ENCODE measurements around the gene TEX29.

The TEX29 gene

DNA sequence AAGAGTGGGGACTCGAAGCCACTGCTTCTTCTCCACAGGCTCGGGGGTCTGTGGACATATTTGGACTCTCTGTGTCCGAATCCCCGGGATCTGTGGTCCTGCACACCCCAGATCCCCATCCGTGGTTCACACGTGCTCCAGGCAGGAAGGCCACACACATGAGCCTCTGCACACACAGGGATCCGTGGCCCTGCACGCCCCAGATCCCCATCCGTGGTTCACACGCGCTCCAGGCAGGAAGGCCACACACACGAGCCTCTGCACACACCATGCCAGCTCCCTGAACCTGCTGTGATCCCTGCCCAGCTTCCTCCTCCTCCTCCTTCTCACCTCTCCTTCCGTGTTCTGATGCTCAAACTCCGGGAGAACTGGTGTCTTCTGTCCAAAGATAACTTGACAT lies 3.1 kb downstream of the TEX29 start:
- DNase-seq = no peak

DNA sequence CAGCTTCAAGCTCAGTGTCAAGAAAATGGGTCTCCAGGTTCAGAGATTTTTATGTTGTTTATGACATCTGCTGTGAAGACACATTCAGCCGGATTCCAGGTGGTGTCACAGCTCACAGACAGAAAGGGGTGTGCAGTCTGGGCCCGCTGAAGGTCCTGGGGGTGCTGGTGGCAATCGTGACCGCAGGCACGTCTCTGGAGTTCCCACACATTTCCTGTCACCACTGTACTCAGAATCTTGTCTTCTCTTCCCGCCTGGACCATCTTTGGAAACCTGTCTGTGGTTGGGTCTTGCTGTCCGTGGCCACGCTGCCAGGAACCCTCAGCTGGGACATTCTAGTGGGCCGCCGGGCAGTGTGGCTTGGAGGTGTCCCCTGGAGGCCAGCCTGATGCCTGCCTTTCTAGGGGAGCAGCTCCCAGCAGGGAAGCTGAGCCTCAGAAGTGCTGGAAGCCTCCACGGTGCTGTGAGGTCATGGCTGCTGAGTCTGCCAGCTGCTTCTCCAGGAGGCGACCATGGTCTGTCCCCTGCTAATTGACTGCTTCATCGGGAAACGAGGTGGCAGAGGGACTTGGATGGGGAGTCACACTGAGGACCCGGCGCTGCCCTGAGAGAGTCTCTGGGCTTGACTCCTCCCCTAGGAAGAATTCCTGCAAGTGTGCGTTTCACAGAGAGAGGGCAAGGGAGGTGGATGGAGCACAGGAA lies 3.7 kb downstream of the TEX29 start:
- no peak for DNase-seq

- no peak for DNase-seq
Observed at GRCh38 chr13:111324736-111325135, 4.3 kb downstream of the TEX29 start.

DNA sequence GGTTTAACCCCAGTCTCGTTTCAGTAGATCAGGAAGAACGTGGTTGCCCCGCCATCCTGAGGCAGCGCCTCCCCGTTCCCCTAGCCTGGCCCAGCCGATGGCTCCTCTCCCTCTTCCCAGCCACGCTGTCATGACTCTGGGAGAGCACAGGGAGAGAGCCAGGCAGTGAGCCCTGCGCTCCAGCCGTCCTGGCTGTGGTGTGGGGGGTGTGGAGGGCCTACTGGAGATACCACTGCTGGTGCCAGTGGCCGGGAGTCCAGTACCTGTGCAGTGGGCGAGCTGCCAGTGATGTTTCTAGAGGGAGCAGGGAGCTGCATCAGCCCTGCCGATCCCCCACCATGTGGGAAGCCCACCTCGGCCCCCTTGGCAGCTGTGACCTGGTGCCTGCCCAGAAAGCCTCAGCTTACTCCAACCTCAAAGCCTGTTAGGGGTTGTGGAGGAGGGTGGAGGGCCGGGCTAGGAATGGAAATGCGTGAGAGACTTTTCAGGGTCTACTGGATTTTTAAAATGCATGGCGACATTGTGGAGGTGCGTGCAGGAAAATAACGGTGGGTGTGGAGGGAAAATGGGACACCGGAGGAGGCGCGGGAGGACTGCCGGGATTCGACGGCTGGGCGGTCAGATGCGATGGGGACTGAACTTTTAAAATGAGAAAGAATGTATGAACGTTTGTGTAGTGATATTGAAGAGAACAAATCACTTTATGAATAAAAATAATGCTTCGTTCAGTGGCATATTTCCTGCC lies 4.9 kb downstream of the TEX29 start:
- no peak for DNase-seq

DNA sequence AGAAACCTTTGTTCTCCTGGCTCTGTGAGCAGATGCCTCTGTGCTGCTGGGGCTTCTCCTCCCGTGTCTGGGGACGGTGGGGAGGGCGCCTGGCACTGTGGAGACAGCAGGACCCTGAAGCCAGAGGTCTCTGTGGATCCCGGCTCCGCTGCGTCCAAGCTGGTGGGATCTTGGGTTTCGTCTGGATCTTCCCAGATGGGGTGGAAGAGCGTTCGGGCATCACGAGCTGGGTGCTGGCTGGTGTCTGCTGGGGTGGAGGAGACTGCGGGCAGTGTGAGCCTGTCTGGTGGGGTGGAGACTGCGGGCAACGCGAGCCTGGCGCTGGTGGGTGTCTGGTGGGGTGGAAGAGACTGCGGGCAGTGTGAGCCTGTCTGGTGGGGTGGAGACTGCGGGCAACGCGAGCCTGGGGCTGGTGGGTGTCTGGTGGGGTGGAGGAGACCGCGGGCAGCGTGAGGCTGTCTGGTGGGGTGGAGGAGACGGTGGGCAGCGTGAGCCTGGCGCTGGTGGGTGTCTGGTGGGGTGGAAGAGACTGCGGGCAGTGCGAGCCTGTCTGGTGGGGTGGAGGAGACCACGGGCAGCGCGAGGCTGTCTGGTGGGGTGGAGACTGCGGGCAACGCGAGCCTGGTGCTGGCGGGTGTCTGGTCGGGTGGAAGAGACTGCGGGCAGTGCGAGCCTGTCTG lies 5.6 kb downstream of the TEX29 start:
- DNase-seq = peak in 1 of 2 experiments; percentile 42

DNA sequence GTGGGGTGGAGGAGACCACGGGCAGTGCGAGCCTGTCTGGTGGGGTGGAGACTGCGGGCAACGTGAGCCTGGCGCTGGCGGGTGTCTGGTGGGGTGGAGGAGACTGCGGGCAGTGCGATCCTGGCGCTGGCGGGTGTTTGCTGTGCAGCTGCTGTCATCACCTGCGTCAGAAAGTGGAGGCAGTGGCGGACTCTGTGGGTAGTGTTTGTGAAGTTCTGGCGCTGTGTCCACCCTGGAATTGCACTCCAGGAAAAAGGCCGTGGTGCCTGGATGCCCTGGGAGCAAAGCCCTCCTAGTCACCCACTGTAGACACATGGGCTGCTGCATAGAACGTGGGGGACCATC lies 6.2 kb downstream of the TEX29 start:
- DNase-seq = peak in 1 of 2 experiments; percentile 71

DNA sequence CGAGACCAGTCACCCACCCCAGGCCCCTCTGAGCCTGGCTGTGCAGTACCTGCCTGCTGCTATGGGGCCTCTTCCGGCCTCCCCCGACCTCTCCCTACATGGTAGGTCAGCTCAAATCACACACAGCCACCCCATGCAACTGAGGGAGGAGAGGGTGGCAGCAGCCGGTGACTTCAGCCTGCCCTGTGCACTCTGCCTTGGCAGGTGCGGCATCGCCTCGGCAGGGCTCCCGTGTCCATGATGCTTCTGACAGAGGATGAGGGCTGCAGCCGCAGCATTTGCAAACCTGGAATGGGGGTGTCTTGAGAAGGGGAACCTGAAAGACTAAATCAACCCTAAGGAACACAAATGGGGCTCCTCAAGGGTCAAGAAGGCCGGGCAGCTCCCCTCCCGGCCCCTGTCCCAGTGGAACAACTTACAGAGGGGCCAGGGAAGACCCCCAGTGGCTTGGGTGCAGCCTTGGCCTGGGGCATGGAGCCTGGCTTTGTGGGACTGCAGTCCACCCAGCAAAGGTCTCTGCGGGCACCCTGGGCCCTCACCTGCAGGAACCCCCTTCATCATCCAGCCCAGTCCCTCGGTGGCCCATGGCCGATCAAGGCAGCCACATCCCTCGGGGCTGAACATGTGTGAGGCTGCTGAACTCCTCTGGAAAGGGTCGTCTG lies 6.7 kb downstream of the TEX29 start:
- peak in 1 of 2 experiments; percentile 43 for DNase-seq

GRCh38 chr13:111327730-111328573 lies 7.5 kb downstream of the TEX29 start:
- no peak for DNase-seq

DNA sequence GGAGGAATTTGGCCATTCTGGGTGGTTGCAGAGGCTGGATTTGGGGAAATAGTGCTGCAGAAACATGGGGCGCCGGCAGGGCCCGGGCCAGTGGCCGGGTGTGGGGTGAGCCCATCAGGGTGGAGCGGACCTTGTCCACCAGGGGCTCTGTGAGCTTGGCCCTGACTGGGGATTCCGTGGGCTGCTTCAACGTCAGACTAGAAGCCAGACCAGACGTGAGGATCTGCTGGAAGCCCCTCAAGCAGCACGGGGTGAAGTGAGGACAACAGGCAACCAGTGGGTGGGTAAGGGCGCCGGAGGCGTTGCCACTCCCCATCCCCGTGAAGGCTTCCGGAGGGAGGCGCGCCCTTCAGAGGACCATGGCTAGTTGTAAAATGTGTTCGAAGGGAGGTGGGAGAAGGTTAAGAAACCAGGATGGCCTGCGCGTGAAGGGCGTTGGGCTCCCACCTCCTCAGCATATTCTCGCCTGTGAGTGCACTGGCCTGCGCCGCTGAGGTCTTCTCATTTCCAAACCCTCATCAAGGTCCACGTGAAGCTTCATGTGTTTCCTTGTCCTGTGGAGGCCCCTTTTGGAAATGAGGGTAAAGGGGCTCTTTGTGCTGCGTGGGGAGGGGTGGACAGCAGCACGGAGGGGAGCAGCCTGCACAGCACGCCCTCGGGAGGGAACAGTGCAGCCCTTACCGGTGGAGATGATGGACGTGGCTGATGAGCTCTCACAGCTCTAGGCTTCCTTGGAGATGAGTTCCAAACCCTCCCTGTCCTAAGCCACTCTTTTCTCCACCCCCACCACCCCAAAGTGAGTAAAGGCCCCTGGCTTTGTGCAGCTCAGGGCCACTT lies 8.3 kb downstream of the TEX29 start:
- no peak for DNase-seq

GRCh38 chr13:111329641-111330040 lies 9.2 kb downstream of the TEX29 start:
- no peak for DNase-seq

DNA sequence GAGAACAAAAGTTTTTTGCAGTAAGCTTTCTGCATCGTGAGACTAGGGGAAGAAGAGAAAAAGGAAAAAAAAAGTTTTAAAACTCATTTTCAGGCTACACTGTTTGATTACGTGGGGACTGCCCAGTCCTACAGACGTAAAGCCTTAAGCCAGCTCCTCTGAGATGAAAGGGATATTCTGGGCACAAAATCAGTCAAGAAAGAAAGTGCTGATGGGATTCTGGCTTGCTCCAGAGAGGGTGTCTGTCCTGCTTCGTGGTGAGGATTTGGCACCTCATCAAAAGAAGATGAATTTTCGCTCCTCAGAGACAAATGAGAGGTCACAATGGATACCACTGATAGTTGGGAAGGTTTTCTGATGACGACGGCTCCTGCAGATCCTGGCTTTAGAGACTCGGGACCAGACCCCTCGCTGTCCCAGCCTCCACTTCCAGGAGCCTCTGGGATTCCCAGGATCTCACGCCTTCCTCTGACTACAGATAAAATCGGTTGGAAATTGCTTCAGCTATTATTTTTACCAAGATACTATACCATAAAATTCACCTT lies 9.7 kb downstream of the TEX29 start:
- no peak for DNase-seq

- DNase-seq = no peak
Observed at GRCh38 chr13:111335298-111335697, 14.9 kb downstream of the TEX29 start.

DNA sequence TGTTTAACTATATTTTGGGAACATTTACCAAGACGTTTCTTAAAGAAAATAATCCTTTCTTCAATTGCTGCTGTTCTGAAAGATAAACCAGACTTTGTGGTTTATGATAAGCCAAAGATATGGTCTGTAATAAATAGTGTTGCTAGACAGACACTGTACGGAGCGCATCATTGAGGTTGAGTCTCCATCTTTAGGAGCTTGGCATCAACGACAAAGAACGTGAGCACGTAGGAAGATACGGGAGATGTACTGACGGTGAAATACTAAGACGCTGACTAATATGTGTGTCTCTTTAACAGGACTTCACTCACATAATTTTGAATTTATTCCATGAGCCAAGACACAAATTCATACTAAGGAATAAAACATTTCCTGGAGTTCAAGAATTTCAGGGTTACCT lies 16.2 kb downstream of the TEX29 start:
- no peak for DNase-seq

DNA sequence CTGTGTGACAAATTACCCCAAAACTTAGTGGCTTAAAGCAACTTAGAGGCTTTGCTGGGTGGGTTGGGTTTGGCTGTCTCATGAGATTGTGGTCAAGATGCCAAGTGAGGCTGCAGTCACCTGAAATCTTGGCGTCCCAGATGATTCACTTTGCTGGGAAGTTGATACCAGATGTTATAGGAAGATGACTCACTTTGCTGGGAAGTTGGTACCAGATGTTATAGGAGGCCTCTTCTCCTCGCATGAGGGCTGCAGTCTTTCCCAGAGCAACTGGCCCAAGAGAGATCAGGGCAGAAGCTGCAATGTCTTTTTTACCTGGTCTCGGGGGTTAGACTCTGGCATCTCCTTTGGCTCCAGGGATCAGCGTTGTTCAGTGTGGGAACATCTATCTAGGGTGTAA lies 16.8 kb downstream of the TEX29 start:
- no peak for DNase-seq

DNA sequence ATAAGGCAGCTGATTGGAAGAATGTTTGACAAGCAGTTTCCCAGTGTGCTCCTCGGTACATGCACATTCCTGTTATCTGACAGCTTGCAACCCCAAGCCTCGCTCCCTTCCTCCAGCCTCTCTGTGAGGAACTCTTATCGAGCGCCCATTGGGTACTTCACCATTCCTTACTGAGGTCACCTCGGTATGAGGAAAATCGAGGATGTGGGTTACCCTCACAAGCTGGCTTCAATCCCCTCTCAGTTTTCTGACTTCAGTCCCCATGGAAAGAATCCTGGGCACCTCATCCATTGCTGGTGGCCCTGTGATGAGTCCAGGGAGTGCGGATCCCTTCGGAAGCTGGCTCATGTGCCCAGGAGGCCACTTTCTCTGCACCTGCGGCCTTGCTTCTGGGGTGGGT lies 17.3 kb downstream of the TEX29 start:
- DNase-seq = no peak

DNA sequence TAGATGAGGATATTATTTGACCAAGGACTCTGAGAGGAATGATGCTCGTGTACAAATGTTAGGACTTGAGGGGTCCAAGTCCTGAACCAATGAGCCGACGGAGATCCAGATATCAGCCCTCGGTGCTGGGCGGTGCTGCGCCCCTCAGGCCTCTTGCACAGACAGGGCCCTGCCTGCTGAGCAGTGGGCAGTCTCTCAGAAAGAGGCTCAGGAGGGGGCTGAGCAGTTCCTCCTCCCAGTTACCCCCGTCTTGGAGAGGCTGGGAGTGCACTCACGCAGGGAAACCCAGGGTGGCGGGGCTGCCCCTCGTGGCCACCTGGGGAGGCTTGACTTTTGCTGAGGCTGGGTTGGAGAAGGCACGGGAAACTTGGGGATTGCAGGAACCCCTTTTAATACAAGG lies 18.4 kb downstream of the TEX29 start:
- DNase-seq = no peak

GRCh38 chr13:111339366-111340143 lies 19.1 kb downstream of the TEX29 start:
- DNase-seq = no peak

DNA sequence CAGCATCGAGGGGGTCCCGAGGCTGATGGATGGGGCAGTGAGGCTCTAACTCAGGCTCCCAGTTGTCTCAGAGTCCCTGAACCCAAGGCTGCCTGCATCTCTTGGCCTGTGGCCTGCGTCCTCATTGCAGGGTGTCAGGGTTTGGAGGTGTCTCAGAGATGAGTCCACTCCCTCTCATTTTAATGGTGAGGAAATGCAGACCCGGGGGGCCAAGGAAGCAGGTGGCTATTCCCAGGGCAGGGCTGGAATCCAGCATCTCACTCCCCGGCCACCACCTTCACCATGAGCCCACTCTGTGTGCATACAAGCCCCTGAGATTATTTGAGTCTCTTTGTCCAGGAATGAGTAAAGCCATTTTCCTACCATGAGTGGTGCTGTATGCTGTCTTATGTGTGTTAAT lies 21.4 kb downstream of the TEX29 start:
- DNase-seq = no peak

DNA sequence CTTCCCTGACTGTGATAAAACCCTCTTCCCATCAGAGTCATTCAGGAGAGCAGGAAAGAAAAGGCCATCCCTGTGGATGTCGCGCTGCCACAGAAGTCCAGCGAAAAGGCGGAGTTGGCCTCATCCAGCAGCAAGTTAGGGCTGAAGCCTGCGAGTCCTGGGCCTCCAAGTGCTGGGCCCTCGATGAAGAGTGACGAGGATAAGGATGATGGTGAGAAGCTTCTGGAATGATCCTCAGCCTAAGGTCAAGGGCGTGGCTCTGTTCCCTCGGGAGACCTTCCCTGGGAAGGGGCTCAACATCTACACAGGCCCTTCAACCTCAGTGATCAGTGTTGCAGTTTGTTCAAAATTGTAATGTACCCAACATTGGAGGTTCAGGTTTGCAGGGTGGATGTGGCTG lies 22.3 kb downstream of the TEX29 start:
- no peak for DNase-seq

DNA sequence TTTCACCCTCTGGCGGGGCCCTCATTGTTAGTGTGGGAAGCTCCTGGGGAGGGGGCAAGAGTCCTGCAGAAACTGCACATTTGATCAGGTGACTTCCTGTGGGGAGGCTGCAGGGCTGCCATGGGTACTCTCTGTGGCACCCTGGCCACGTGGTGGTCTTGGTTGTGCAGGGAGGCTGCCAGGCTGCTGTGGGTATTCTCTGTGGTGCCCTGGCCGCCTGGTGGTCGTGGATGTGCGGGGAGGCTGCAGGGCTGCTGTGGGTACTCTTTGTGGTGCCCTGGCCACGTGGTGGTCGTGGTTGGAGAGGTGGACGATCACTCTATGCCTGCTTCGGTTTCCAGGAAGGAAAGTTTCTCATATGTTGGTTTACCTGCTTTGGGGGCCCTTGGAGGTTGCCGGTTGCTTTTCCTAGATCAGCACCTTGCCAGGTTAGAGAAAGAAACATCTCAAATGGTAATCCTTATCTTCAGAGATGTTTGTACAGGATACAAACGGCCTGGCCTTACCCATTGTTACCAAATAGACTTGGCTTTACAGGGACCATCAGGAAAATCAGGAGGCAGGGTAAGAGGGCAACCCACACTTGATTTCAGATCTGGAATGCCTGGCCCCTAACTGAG lies 22.9 kb downstream of the TEX29 start:
- DNase-seq = no peak

Measured in NCI-H526 (cell line).